Inferior parietal cortex (tissue), 1 donor: ENCODE results near the gene MAP1LC3B2.

Source experiments
- DNase-seq: peaks from one replicate; pipeline ENCODE4 v3.0.0-alpha.2; 2016; ENCODE audit errors: extremely low spot score

Gene MAP1LC3B2

GRCh38 chr12:116615141-116615861 is 56.1 kb downstream of the MAP1LC3B2 start:
- DNase-seq = no peak

GRCh38 chr12:116616536-116617248 is 57.5 kb downstream of the MAP1LC3B2 start:
- DNase-seq = no peak

- DNase-seq = no peak
These were observed 60.1 kb downstream of the MAP1LC3B2 start for GRCh38 chr12:116619246-116619645.

- no peak for DNase-seq
These were observed 60.9 kb downstream of the MAP1LC3B2 start for GRCh38 chr12:116620124-116620491.

GRCh38 chr12:116620492-116621191 is 61.5 kb downstream of the MAP1LC3B2 start:
- DNase-seq = no peak

GRCh38 chr12:116621194-116621593 is 62.0 kb downstream of the MAP1LC3B2 start:
- DNase-seq = no peak

GRCh38 chr12:116624516-116624915 is 65.3 kb downstream of the MAP1LC3B2 start:
- DNase-seq = no peak

- DNase-seq = no peak
These were observed 67.0 kb downstream of the MAP1LC3B2 start for GRCh38 chr12:116626153-116626552.
